22Rv1 (cell line): ENCODE measurements around the gene MALRD1.

Experiments
- ZFX ChIP-seq: fragments of 450-650 bp; IDR thresholded peaks from 2 replicates; pipeline ENCODE4 v1.6.1; 2017; ENCODE audit warnings: antibody characterized with exemption, borderline replicate concordance
- TF ChIP-seq, protein P1 (sequence below): fragments of 450-650 bp; IDR thresholded peaks from 2 replicates; pipeline ENCODE4 v1.5.1; 2017; ENCODE audit warnings: mild to moderate bottlenecking

DNA sequence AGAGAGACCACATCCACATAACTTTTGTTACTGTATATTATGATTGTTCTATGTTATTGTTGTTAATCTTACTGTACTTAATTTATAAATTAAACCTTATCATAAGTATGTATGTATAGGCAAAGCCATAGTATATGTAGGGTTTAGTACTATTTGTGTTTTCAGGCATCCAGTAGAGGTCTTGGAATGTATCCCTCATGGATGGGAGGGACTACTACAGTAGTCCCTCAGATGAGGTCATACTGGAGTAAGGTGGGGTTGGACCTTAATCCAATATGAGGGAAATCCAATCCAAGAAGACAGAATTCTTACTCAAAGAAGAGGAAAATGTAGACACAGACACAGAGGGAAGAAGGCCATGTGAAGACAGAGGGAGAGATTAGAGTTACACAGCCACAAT, 34.1 kb upstream of the MALRD1 start:
- TF ChIP-seq, protein P1, sequence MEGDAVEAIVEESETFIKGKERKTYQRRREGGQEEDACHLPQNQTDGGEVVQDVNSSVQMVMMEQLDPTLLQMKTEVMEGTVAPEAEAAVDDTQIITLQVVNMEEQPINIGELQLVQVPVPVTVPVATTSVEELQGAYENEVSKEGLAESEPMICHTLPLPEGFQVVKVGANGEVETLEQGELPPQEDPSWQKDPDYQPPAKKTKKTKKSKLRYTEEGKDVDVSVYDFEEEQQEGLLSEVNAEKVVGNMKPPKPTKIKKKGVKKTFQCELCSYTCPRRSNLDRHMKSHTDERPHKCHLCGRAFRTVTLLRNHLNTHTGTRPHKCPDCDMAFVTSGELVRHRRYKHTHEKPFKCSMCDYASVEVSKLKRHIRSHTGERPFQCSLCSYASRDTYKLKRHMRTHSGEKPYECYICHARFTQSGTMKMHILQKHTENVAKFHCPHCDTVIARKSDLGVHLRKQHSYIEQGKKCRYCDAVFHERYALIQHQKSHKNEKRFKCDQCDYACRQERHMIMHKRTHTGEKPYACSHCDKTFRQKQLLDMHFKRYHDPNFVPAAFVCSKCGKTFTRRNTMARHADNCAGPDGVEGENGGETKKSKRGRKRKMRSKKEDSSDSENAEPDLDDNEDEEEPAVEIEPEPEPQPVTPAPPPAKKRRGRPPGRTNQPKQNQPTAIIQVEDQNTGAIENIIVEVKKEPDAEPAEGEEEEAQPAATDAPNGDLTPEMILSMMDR: no peak
- TF ChIP-seq ZFX: no peak
